ENCODE results near the gene U2AF1.
"Not testable (repeated sequence)": the region's sequence is repeated elsewhere in the genome, so short reads cannot be mapped to it uniquely, and the experiment has no call there.

Gene U2AF1, protein sequence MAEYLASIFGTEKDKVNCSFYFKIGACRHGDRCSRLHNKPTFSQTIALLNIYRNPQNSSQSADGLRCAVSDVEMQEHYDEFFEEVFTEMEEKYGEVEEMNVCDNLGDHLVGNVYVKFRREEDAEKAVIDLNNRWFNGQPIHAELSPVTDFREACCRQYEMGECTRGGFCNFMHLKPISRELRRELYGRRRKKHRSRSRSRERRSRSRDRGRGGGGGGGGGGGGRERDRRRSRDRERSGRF

GRCh38 chr21:43106965-43107793 is at the start of gene U2AF1:
TSS of gene U2AF1 (minus strand) at chr21:43107570. CDS start at chr21:43107494, 76 bp downstream.
- not testable (repeated sequence) for DNase-seq

GRCh38 chr21:43153601-43154000 is 46.2 kb upstream of the U2AF1 start:
- not testable (repeated sequence) for DNase-seq

- DNase-seq = not testable (repeated sequence)
These were observed 42.0 kb upstream of the U2AF1 start for GRCh38 chr21:43149344-43149743.

DNA sequence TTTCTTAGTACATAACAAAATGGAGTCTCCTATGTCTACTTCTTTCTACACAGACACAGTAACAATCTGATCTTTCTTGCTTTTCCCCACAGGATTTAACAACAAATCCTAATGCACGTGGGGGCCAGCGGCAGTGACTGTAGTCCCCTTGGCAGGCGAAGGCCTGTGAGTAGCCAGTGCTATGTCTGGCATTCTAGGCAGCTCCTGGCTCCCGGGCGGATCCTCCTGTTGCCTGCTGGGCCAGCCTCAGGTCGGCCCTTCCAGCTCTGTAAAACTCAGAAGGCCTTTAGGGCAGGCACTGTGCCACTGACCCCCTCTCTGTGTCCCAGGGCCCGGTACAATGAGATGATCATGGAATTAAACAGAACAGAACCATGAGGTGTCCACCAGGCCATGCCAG is 40.6 kb upstream of the U2AF1 start:
- not testable (repeated sequence) for DNase-seq

DNA sequence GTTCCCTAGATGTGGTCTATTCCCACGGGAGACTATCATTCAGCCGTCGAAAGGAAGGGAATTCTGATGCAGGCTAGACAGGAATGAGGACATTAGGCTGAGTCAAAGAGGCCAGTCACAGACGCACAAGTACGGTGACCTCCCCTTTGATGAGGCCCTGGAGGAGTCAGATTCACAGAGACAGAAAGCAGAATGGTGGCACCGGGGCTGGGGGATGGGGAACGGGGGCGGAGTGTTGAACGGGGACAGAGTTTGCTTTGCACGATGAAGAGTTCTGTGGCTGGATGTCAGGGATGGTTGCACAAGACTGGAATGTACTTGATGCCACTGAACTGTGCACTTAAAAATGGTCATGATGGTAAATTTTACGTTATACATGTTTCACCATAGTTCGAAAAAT is 39.3 kb upstream of the U2AF1 start:
- not testable (repeated sequence) for DNase-seq

- not testable (repeated sequence) for DNase-seq
These were observed 34.0 kb upstream of the U2AF1 start for GRCh38 chr21:43141407-43141806.

- not testable (repeated sequence) for DNase-seq
These were observed 31.6 kb upstream of the U2AF1 start for GRCh38 chr21:43138944-43139343.

DNA sequence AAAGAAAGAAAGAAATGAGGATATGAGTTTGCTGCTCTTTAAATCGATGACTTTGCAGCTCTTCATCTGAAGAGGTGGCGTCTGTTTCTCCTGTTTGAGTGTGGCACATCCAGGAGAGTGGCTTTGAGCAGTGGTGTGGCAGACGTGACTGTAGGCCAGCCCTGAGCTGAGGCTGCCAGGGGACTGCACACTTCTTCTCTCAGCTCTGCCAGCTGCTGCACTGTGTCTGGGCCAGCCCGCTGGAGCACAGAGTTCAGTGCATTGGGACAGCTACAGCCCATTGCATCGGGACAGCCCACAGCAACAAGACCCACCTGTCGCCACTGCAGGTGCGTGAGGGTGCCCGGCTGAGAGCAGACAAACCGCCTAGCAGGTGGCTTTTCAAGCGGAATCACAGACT is 27.1 kb upstream of the U2AF1 start:
- DNase-seq = not testable (repeated sequence)

- not testable (repeated sequence) for DNase-seq
These were observed 22.7 kb upstream of the U2AF1 start for GRCh38 chr21:43130094-43130493.

- DNase-seq = not testable (repeated sequence)
These were observed 8.6 kb upstream of the U2AF1 start for GRCh38 chr21:43115956-43116355.

- DNase-seq = not testable (repeated sequence)
These were observed 7.1 kb upstream of the U2AF1 start for GRCh38 chr21:43114483-43114882.

DNA sequence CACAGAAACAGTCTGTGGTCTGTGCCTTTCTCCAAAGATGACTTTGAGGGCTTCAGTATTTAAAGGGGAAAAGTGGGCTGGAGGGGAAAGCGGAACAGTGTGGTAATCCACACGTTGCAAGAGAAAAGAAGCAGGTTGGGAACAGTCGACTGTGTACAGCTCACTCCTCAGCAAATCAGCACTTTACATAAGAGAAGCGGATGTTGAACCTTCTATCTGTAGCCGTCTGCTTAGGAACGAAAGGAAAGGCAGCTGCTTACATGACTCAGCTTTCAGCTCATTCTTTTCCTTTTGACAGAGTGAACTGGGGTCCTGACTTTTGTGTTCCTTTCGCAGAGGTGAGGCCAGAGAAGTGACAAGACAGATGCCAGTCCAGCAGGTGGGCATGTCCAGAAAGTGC is 1.6 kb upstream of the U2AF1 start:
- not testable (repeated sequence) for DNase-seq

DNA sequence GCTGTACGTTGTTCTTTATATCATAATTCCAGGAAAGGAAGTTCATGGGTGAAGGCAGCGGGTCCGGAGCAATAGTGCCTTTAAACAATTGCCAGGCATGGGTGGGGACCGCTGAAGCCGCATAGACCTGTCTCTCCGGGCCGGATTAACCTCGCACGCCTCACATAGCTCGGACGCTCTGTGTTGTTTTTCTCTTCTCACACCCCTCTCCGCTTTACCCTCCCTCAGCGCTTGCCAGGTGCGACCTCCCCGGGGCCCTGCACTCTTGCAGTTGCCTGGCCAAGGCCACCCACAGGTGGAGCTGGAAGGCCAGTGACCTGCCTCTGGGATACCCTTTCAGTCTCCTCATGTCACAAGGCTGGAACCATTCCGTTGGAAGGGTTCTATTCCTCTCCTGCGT is 807 bp upstream of the U2AF1 start:
- not testable (repeated sequence) for DNase-seq

- not testable (repeated sequence) for DNase-seq
These were observed 396 bp upstream of the U2AF1 start for GRCh38 chr21:43107794-43108137.

DNA sequence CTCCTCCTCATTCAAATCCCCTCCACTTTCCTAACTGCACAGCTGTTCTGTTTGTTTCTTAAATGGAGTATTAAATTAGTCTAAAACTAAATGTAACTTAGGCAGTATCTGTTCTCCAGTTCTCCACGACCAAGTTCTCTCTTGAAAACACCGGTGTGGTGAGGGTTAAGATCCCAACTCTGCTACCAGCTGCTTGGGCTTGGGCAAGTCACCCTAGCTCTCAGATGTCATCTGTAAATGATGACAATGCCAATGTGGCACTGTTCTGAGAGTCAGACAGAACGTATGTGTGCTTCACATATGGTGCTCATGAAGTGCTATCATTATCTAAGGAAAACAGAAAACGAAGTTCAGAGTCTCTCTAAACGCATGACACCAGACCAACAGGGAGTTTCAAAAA is 2.7 kb downstream of the U2AF1 start:
- DNase-seq = not testable (repeated sequence)

- not testable (repeated sequence) for DNase-seq
These were observed 5.1 kb downstream of the U2AF1 start for GRCh38 chr21:43102281-43102680.

DNA sequence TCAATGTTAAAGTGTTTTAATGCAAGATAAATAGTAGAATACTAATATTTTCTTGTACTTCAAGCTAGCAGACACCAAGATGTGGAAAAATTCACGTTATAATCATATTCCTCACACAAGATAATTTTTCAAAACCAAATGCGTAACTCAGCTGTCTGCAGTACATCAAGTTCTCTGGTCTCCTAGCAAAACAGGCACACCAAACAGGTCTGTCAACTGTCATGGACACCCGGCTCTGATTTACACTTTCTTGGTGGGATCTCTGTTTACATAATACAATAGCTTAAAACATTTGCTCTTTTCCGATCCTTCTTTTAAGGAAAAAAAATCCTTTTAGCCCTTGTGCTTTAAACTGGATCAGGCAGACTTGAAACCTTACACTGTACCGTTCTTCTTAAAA is 5.7 kb downstream of the U2AF1 start:
- DNase-seq = not testable (repeated sequence)

GRCh38 chr21:43101000-43101399 is 6.4 kb downstream of the U2AF1 start:
- DNase-seq = not testable (repeated sequence)

GRCh38 chr21:43091979-43092614 is 15.3 kb downstream of the U2AF1 start:
- DNase-seq = not testable (repeated sequence)

DNA sequence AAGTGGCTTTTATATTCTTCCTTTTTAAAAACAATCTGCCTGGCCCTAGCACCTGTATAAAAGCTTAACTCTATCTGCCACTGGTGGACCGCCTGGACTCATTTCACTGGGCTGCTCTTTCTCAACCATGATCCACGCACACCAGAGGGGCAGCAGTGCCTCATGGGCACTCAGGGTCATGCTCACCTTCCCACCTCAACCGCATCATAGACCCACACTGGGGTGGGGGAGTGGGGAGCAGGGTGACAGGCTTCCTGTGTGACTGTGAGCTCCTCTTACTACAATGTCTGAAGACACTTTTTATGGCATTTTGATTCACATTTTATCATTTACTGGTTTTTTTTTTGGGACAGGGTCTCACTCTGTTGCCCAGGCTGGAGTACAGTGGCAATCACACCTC is 16.4 kb downstream of the U2AF1 start:
- not testable (repeated sequence) for DNase-seq

DNA sequence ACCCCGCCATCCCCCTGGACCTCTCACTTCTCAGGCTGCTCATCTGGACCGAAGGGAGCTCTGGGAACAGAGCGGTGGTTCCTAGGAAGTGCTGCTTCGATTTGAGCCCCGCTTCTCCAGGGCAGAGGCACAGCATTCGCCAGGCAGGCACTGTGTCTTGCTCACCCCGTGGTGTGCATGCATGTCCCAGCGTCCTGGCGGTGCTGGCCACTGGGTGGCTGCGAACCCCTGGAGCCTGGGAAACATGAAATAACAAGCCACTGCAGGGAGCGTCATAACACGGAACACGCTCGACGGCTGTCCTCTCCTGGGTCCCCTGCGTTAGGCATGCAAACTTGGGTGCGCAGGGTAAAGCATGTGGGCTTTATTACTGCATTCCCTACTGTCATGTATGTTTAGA is 17.9 kb downstream of the U2AF1 start:
- not testable (repeated sequence) for DNase-seq

DNA sequence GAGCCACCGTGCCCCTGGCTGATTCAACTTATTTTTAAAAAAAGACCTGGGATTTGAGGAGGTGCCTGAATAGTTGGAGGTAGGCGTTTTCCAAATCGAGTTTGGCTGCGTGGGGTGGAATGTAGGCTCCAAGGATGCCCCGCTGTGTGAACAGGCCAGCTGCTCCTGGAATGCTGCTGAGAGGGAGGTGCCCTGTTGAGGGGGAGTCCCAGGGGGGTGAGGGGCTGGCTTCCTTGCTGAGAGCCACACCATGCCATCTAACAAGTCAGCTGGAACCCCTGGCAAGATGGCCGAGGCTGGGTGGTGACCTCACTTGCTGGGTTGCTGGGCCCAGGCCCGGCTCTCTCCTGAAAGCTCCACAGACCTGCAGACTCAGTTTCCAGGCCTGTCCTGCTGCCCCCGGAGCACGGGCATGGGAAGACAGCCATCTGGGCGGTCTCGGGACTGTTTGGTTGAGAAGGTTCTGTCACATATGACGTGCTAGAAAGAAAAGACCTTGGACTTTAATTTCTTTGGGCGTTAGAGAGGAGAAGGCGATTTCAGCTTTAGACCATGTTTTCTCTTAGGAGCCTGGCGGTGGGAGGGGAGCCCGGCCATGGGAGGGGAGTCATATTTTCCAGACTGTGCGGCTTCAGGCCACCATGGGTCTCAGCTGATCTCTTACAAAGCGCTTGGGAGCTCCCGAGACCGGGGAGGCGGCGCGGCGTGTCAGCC is 24.6 kb downstream of the U2AF1 start:
- not testable (repeated sequence) for DNase-seq

DNA sequence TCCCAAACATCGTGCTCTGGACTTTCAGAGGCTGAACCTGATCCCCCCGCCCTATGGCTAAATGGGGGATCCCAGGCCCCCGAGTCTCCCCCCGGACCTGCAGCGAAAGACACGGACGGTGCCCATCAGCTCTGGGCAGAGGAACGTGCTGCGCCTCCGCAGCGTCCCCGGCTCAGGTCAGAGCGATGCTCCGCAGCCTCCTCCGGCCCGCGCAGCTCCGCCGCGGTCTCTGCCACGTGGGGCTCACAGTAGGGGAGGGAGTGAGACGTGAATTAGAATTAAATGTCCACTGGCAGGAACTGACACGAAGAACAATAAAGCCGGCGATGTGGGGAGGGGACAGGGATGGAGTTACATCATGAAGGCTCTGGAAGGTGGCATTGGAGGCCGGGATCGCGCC is 30.7 kb downstream of the U2AF1 start:
- not testable (repeated sequence) for DNase-seq
